ENCODE results near the gene CAVIN3. TPM values are rescaled to one million over a fixed set of nuclear protein-coding genes. Genes with fewer than 3 reads are reported as not detected.

CAVIN3 gene
- total RNA-seq, 2 donors from 2014 or later: 303 to 717 TPM

DNA sequence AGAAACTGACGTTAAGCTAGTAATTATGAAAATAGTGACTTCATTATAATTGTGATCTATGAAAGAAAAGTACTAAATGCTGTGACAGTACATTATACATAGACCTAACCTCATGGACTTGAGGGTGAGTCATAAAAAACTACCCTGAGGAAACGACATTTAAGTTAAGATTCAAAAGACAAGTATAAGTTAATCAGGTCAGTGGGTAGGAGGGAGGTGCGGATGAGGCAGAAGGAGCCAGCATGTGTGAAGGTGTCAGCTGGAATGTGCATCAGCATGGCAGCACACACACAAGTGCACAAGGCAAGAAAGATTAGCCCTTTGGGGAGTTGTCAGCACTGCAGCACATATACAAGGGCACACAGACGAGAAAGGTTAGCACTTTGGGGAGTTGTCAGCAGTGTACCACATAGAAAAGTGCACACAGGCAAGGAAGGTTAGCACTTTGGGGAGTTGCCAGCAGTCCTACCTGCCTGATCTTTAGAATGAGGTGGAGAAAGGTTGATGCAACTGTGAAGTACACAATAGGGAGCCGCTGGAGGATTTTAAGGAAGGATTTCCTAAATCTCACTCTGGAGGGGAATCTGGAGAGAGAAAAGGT is 31.6 kb upstream of the CAVIN3 start:
- DNase-seq (ENCODE audit: low spot score): no peak
- Histone ChIP-seq H3K36me3 (no peaks in the 10 kb centered on the region), H3K9me3 (no peaks in the 10 kb centered on the region), H3K4me3 (no peak overlapping the region), H3K27me3 (replicated peaks; ENCODE audit: insufficient read depth) (no peaks in the 10 kb centered on the region), H3K4me1 (ENCODE audit: control insufficient read depth in 1 of 2, low read depth in 2 of 2) (peaks cover 4 to 9% of the 10 kb centered on the region in 2 donors), H3K27ac (no peak overlapping the region)
- TF ChIP-seq CTCF (IDR thresholded peaks at IDR 0.05): no peak
- ATAC-seq (ENCODE audit: insufficient number of reproducible peaks, low FRiP score, low read depth): no peak

DNA sequence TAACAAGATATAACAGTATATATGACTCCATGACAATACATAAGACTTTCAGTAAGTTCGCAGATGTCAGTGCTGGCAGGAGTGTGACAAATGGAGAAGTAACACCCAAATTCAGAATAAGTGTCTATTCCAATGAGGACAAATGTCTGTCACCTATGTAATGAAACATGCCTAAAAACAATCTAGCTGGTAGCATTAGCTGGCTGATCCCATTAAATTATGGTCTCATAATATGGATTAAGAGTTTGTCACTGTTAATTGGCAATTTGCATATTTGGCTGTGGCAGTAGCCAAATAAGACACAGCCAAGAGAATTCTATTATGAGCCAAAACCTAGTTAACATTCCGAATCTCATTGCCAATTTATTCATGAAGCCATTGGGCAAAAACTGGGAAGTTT is 30.2 kb upstream of the CAVIN3 start:
- Histone ChIP-seq H3K27ac (no peak overlapping the region), H3K27me3 (replicated peaks; ENCODE audit: insufficient read depth) (no peaks in the 10 kb centered on the region), H3K4me1 (ENCODE audit: control insufficient read depth in 1 of 2, low read depth in 2 of 2) (no peaks in the 10 kb centered on the region), H3K4me3 (no peak overlapping the region), H3K9me3 (no peaks in the 10 kb centered on the region), H3K36me3 (no peaks in the 10 kb centered on the region)
- DNase-seq (ENCODE audit: low spot score): no peak
- no peak for ATAC-seq (ENCODE audit: insufficient number of reproducible peaks, low FRiP score, low read depth)
- TF ChIP-seq CTCF (IDR thresholded peaks at IDR 0.05): no peak

- H3K27me3 ChIP-seq (replicated peaks; ENCODE audit: insufficient read depth): no peaks in the 10 kb centered on the region
- TF ChIP-seq CTCF (IDR thresholded peaks at IDR 0.05): no peak
- H3K4me1 ChIP-seq (ENCODE audit: control insufficient read depth in 1 of 2, low read depth in 2 of 2): no peaks in the 10 kb centered on the region
- H3K4me3 ChIP-seq: no peak overlapping the region
- H3K27ac ChIP-seq: no peak overlapping the region
- H3K9me3 ChIP-seq: no peaks in the 10 kb centered on the region
- DNase-seq (ENCODE audit: low spot score) (no peak), ATAC-seq (ENCODE audit: insufficient number of reproducible peaks, low FRiP score, low read depth) (no peak)
- no peaks in the 10 kb centered on the region for H3K36me3 ChIP-seq
Observed at GRCh38 chr11:6350043-6350442, 29.7 kb upstream of the CAVIN3 start.

GRCh38 chr11:6345366-6345765 is 25.1 kb upstream of the CAVIN3 start:
- ATAC-seq (ENCODE audit: insufficient number of reproducible peaks, low FRiP score, low read depth) (no peak), DNase-seq (ENCODE audit: low spot score) (no peak)
- TF ChIP-seq CTCF (IDR thresholded peaks at IDR 0.05): no peak
- H3K4me3 ChIP-seq: no peak overlapping the region
- H3K9me3 ChIP-seq: no peaks in the 10 kb centered on the region
- no peaks in the 10 kb centered on the region for H3K4me1 ChIP-seq (ENCODE audit: control insufficient read depth in 1 of 2, low read depth in 2 of 2)
- H3K27me3 ChIP-seq (replicated peaks; ENCODE audit: insufficient read depth): no peaks in the 10 kb centered on the region
- H3K36me3 ChIP-seq: no peaks in the 10 kb centered on the region
- no peak overlapping the region for H3K27ac ChIP-seq

DNA sequence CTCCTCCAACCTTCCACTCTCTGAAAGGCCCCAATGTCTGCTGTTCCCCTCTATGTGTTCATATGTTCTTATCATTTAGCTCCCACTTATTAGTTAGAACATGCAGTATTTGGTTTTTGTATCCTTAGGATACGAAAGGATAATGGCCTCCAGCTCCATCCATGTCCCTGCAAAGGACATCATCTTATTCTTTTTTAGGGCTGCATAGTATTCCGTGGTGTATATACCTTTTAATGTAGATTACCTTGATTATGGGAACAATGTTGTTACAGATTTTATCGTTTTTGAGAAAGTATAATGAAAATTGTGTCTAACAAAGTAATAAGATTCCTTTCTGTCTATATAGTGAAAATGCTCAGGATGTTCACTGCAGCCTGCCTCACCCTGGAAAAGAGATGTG is 16.0 kb upstream of the CAVIN3 start:
- Histone ChIP-seq H3K27me3 (replicated peaks; ENCODE audit: insufficient read depth) (no peaks in the 10 kb centered on the region), H3K27ac (no peak overlapping the region), H3K4me1 (ENCODE audit: control insufficient read depth in 1 of 2, low read depth in 2 of 2) (peaks cover 8 to 25% of the 10 kb centered on the region in 2 donors), H3K4me3 (no peak overlapping the region), H3K36me3 (peaks cover 3% of the 10 kb centered on the region), H3K9me3 (no peaks in the 10 kb centered on the region)
- ATAC-seq (ENCODE audit: insufficient number of reproducible peaks, low FRiP score, low read depth) (no peak), DNase-seq (ENCODE audit: low spot score) (no peak)
- TF ChIP-seq CTCF (IDR thresholded peaks at IDR 0.05): no peak

Data from thoracic aorta (tissue), 2 donors.